C4-2B (cell line): ENCODE results near the gene SERTAD3.

Experiments
- CTCF ChIP-seq: fragments of 450-650 bp; conservative IDR thresholded peaks from 2 replicates; pipeline ENCODE4 v1.5.1; 2017; ENCODE audit warnings: mild to moderate bottlenecking
- ZFX ChIP-seq: fragments of 450-650 bp; IDR thresholded peaks from 2 replicates; pipeline ENCODE4 v1.6.1; 2017

- TF ChIP-seq CTCF: no peak
- TF ChIP-seq ZFX: 0 out of 2 replicates have a peak, but pooled peaks have one; percentile 14
Observed at GRCh38 chr19:40443131-40443999, 770 bp downstream of the SERTAD3 start.
